Karpas-422 (cell line): ENCODE data around the gene SLC4A5. TPM values are rescaled to one million over a fixed set of nuclear protein-coding genes. Genes with fewer than 3 reads are reported as not detected.

Experiments
- DNase-seq: peaks from one replicate; pipeline ENCODE4 v3.0.0-alpha.2; 2015
- H2AFZ ChIP-seq: fragments of 200-600 bp; sonication (generic); 2 replicates; pipeline ENCODE4 v1.6.1; 2014; ENCODE audit warnings: antibody characterized with exemption, low read length, mixed read lengths
- H3K27ac ChIP-seq: fragments of 200-600 bp; sonication (generic); 2 replicates; pipeline ENCODE4 v1.5.1; 2014; ENCODE audit warnings: mild to moderate bottlenecking, low read length, moderate library complexity
- H3K27me3 ChIP-seq: fragments of 200-600 bp; sonication (generic); 2 replicates; pipeline ENCODE4 v1.6.1; 2014; ENCODE audit warnings: low read length, mixed read lengths
- H3K36me3 ChIP-seq: fragments of 200-600 bp; sonication (generic); 2 replicates; pipeline ENCODE4 v1.6.1; 2014; ENCODE audit warnings: low read length, mixed read lengths; ENCODE audit not compliant: insufficient read depth
- H3K4me1 ChIP-seq: fragments of 200-600 bp; sonication (generic); 2 replicates; pipeline ENCODE4 v1.6.1; 2014; ENCODE audit warnings: mild to moderate bottlenecking, low read length, mixed read lengths
- H3K4me2 ChIP-seq: fragments of 200-600 bp; sonication (generic); 2 replicates; pipeline ENCODE4 v1.6.1; 2014; ENCODE audit warnings: low read length, low read depth, mild to moderate bottlenecking; ENCODE audit not compliant: poor library complexity, severe bottlenecking
- H3K4me3 ChIP-seq: fragments of 200-600 bp; sonication (generic); 2 replicates; pipeline ENCODE4 v1.5.1; 2014; ENCODE audit warnings: mild to moderate bottlenecking, antibody characterized with exemption, low read length, mixed read lengths
- H3K79me2 ChIP-seq: fragments of 200-600 bp; sonication (generic); 2 replicates; pipeline ENCODE4 v1.6.1; 2014; ENCODE audit warnings: mild to moderate bottlenecking, low read length, mixed read lengths
- H3K9ac ChIP-seq: fragments of 200-600 bp; sonication (generic); 2 replicates; pipeline ENCODE4 v1.6.0; 2014; ENCODE audit warnings: low read length
- H3K9me2 ChIP-seq: fragments of 200-600 bp; sonication (generic), shearing (Covaris generic); replicated peaks from 2 replicates; pipeline ENCODE4 v1.6.0; 2014; ENCODE audit warnings: mild to moderate bottlenecking, low read length, moderate library complexity; ENCODE audit not compliant: insufficient read depth
- H3K9me3 ChIP-seq: fragments of 300-700, 200-600 bp; sonication (generic); 2 replicates; pipeline ENCODE4 v1.6.1; 2014; ENCODE audit warnings: low read length, mixed read lengths
- H4K20me1 ChIP-seq: fragments of 200-600 bp; sonication (generic); 2 replicates; pipeline ENCODE4 v1.6.1; 2014; ENCODE audit warnings: mild to moderate bottlenecking, antibody characterized with exemption, low read length, low read depth; ENCODE audit not compliant: insufficient read depth
- total RNA-seq: library from RNA; depleted of rRNA; stranded (reverse); fragments of >200 nt; shearing (Covaris generic); gene quantifications from 2 replicates; pipeline ENCODE4 v1.2.3, GENCODE V29; 2014; ENCODE audit warnings: low replicate concordance

Gene SLC4A5
- total RNA-seq, 1 experiment from 2014 or later, result 3.2 TPM

- Histone ChIP-seq H3K27ac (no peak overlapping the region), H3K9me3 (no peaks in the 10 kb centered on the region), H3K4me2 (no peak overlapping the region), H3K4me3 (no peak overlapping the region), H4K20me1 (no peaks in the 10 kb centered on the region), H3K9ac (no peak overlapping the region), H3K4me1 (no peaks in the 10 kb centered on the region), H3K79me2 (no peaks in the 10 kb centered on the region), H2AFZ (no peak overlapping the region), H3K27me3 (no peaks in the 10 kb centered on the region), H3K9me2 (no peaks in the 10 kb centered on the region), H3K36me3 (no peaks in the 10 kb centered on the region)
- no peak for DNase-seq
Observed at GRCh38 chr2:74259733-74260132, 83.5 kb downstream of the SLC4A5 start.

GRCh38 chr2:74259191-74259590 is 84.0 kb downstream of the SLC4A5 start:
- Histone ChIP-seq H3K79me2 (no peaks in the 10 kb centered on the region), H3K4me3 (no peak overlapping the region)

GRCh38 chr2:74255660-74256213 is 87.5 kb downstream of the SLC4A5 start:
- Histone ChIP-seq H2AFZ (no peak overlapping the region), H3K4me2 (no peak overlapping the region), H3K4me1 (no peaks in the 10 kb centered on the region), H3K9me2 (no peaks in the 10 kb centered on the region), H3K4me3 (no peak overlapping the region), H3K9me3 (no peaks in the 10 kb centered on the region), H4K20me1 (no peaks in the 10 kb centered on the region), H3K79me2 (no peaks in the 10 kb centered on the region), H3K27me3 (no peaks in the 10 kb centered on the region), H3K9ac (no peak overlapping the region), H3K27ac (no peak overlapping the region), H3K36me3 (no peaks in the 10 kb centered on the region)
- DNase-seq, result no peak

More at GRCh38 chr2:74259191-74259590, 84.0 kb downstream of the SLC4A5 start:
- Histone ChIP-seq H3K9me3 (no peaks in the 10 kb centered on the region), H3K4me2 (no peak overlapping the region), H3K27ac (no peak overlapping the region), H3K27me3 (no peaks in the 10 kb centered on the region), H3K9ac (no peak overlapping the region), H2AFZ (no peak overlapping the region), H3K36me3 (no peaks in the 10 kb centered on the region), H3K9me2 (no peaks in the 10 kb centered on the region), H3K4me1 (no peaks in the 10 kb centered on the region), H4K20me1 (no peaks in the 10 kb centered on the region)
- DNase-seq, result no peak

GRCh38 chr2:74253971-74254310 is 89.3 kb downstream of the SLC4A5 start:
- H3K27me3 ChIP-seq, result no peaks in the 10 kb centered on the region
- no peaks in the 10 kb centered on the region for H4K20me1 ChIP-seq
- no peak overlapping the region for H3K4me3 ChIP-seq
- no peak overlapping the region for H3K4me2 ChIP-seq
- peaks cover 7% of the 10 kb centered on the region for H3K4me1 ChIP-seq
- no peak overlapping the region for H3K27ac ChIP-seq
- no peak overlapping the region for H2AFZ ChIP-seq
- no peaks in the 10 kb centered on the region for H3K9me3 ChIP-seq
- no peaks in the 10 kb centered on the region for H3K9me2 ChIP-seq
- DNase-seq, result no peak
- no peaks in the 10 kb centered on the region for H3K79me2 ChIP-seq
- H3K9ac ChIP-seq, result no peak overlapping the region
- H3K36me3 ChIP-seq, result no peaks in the 10 kb centered on the region

- Histone ChIP-seq H3K9me3 (no peaks in the 10 kb centered on the region), H3K79me2 (no peaks in the 10 kb centered on the region), H3K27me3 (no peaks in the 10 kb centered on the region), H2AFZ (no peak overlapping the region), H3K4me1 (peaks cover 7% of the 10 kb centered on the region), H3K36me3 (no peaks in the 10 kb centered on the region), H4K20me1 (no peaks in the 10 kb centered on the region), H3K4me2 (no peak overlapping the region), H3K9me2 (no peaks in the 10 kb centered on the region), H3K27ac (no peak overlapping the region), H3K9ac (no peak overlapping the region), H3K4me3 (no peak overlapping the region)
- DNase-seq, result no peak
Observed at GRCh38 chr2:74253306-74253970, 89.8 kb downstream of the SLC4A5 start.

GRCh38 chr2:74252862-74253261 is 90.4 kb downstream of the SLC4A5 start:
- no peaks in the 10 kb centered on the region for H3K9me3 ChIP-seq
- H3K9me2 ChIP-seq, result no peaks in the 10 kb centered on the region
- no peaks in the 10 kb centered on the region for H3K79me2 ChIP-seq
- H3K4me1 ChIP-seq, result peaks cover 7% of the 10 kb centered on the region
- no peak overlapping the region for H2AFZ ChIP-seq
- H3K4me2 ChIP-seq, result no peak overlapping the region
- DNase-seq, result no peak
- H4K20me1 ChIP-seq, result no peaks in the 10 kb centered on the region
- H3K27me3 ChIP-seq, result no peaks in the 10 kb centered on the region
- H3K27ac ChIP-seq, result no peak overlapping the region
- H3K9ac ChIP-seq, result no peak overlapping the region
- H3K36me3 ChIP-seq, result no peaks in the 10 kb centered on the region
- H3K4me3 ChIP-seq, result no peak overlapping the region

GRCh38 chr2:74252036-74252435 is 91.2 kb downstream of the SLC4A5 start:
- no peaks in the 10 kb centered on the region for H3K27me3 ChIP-seq
- no peak overlapping the region for H3K27ac ChIP-seq
- H3K9me3 ChIP-seq, result no peaks in the 10 kb centered on the region
- H3K36me3 ChIP-seq, result no peaks in the 10 kb centered on the region
- no peak for DNase-seq
- no peak overlapping the region for H3K9ac ChIP-seq
- no peaks in the 10 kb centered on the region for H4K20me1 ChIP-seq
- no peak overlapping the region for H3K4me2 ChIP-seq
- H3K9me2 ChIP-seq, result no peaks in the 10 kb centered on the region
- H2AFZ ChIP-seq, result no peak overlapping the region
- H3K79me2 ChIP-seq, result no peaks in the 10 kb centered on the region
- peaks cover 7% of the 10 kb centered on the region for H3K4me1 ChIP-seq
- H3K4me3 ChIP-seq, result no peak overlapping the region

- Histone ChIP-seq H3K36me3 (no peaks in the 10 kb centered on the region), H3K4me1 (peaks cover 7% of the 10 kb centered on the region), H2AFZ (no peak overlapping the region), H3K9me2 (no peaks in the 10 kb centered on the region), H3K27me3 (no peaks in the 10 kb centered on the region), H3K9me3 (no peaks in the 10 kb centered on the region), H3K79me2 (no peaks in the 10 kb centered on the region), H3K9ac (no peak overlapping the region), H3K4me2 (no peak overlapping the region), H4K20me1 (no peaks in the 10 kb centered on the region), H3K4me3 (no peak overlapping the region), H3K27ac (no peak overlapping the region)
- DNase-seq, result peak; percentile 91
Observed at GRCh38 chr2:74250189-74250631, 93.0 kb downstream of the SLC4A5 start.
